Measurements from ENCODE around the gene ACAP2.
A peak's percentile ranks its signal among the peaks of the same experiment; 100 is the strongest.

Gene ACAP2

DNA sequence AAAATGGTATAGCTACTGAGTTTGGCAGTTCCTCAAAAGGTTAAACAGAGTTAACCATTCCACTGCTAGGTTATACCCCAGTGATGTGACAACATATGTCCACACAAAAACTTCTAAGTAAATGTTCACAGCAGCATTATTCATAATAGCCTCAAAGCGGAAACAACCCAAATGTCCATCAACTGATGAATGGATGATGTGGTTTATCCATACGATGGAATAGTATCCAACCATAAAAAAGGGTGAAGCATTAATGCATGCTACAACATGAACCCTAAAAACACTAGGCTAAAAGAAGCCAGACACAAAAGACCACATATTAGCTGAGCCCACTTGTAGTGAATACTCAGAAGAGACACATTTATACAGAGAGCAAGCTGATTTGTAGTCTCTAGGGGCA lies 180.9 kb downstream of the ACAP2 start:
- POLR2A ChIA-PET, result no interaction called here
- TF ChIP-seq CTCF (IDR thresholded peaks at IDR 0.05; ENCODE audit: control extremely low read depth, extremely low read depth, low read depth, missing control alignments), result no peak
- no peak for DNase-seq (ENCODE audit: extremely low spot score)

DNA sequence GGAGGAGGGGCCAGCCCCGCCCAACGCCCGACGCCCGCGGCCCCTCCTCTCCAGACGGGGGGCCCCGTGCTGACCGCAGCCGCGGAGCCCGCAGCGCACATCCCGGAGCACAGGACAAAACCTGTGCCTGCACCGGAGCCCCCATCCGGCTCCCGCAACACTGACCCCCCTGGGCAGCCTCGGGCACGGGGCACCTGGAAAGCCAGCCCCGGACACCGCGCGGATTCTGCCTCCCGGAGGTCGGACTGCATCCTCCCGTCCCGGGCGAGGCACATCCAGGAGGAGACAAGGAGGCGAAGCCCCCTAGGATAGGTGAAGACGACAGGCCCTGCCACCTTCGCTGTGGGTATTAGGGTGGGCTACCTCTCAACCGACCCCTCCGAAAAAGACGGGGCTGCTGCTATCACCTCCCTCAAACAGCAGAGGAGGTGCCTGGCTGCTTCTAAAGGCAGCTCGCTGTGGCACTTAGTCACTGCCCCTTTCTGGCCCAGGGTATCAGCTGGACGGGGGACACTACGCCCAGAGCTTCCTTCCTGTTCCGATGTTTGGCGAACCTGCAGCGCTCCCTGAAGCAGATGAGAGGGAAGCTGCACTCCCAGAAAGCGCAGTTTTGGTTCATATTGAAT lies 182.4 kb downstream of the ACAP2 start:
- no peak for DNase-seq (ENCODE audit: extremely low spot score)
- no peak for TF ChIP-seq CTCF (IDR thresholded peaks at IDR 0.05; ENCODE audit: control extremely low read depth, extremely low read depth, low read depth, missing control alignments)
- CTCF ChIA-PET, result interaction anchor here (0.7 to 3.9 kb wide), 15 partner anchors 10 to 593 kb away, joined by 3 to 72 read pairs (median 5); partner anchors contain the start of genes LSG1 and XXYLT1
- POLR2A ChIA-PET, result interaction anchor here (1.3 kb wide), 1 partner anchor 573 kb away, joined by 4 read pairs; no protein-coding TSS in a partner anchor

More for the DNA sequence above, 180.9 kb downstream of the ACAP2 start:
- CTCF ChIA-PET, result interaction anchor here (2.3 to 3.9 kb wide), 6 partner anchors 9 to 591 kb away, joined by 6 to 72 read pairs (median 22); partner anchors contain the start of genes LSG1 and XXYLT1

GRCh38 chr3:195259475-195260279 lies 183.1 kb downstream of the ACAP2 start:
- CTCF ChIA-PET, result interaction anchor here (0.8 to 4.4 kb wide), 8 partner anchors 10 to 577 kb away, joined by 3 to 72 read pairs (median 4); partner anchors contain the start of gene XXYLT1
- peak; percentile 97 for TF ChIP-seq CTCF (IDR thresholded peaks at IDR 0.05; ENCODE audit: control extremely low read depth, extremely low read depth, low read depth, missing control alignments)
- peak; percentile 95 for DNase-seq (ENCODE audit: extremely low spot score)
- POLR2A ChIA-PET, result interaction anchor here (1.3 kb wide), 1 partner anchor 572 kb away, joined by 4 read pairs; no protein-coding TSS in a partner anchor

GRCh38 chr3:195259154-195259474 lies 183.7 kb downstream of the ACAP2 start:
- CTCF ChIA-PET, result interaction anchor here (0.6 to 4.4 kb wide), 7 partner anchors 9 to 588 kb away, joined by 3 to 20 read pairs (median 4); partner anchors contain the start of gene XXYLT1
- POLR2A ChIA-PET, result interaction anchor here (0.5 kb wide), 1 partner anchor 625 kb away, joined by 7 read pairs; no protein-coding TSS in a partner anchor
- TF ChIP-seq CTCF (IDR thresholded peaks at IDR 0.05; ENCODE audit: control extremely low read depth, extremely low read depth, low read depth, missing control alignments), result no peak
- no peak for DNase-seq (ENCODE audit: extremely low spot score)

- POLR2A ChIA-PET, result interaction anchor here (0.5 kb wide), 1 partner anchor 625 kb away, joined by 7 read pairs; no protein-coding TSS in a partner anchor
Measured at GRCh38 chr3:195258449-195259153, 184.2 kb downstream of the ACAP2 start.

More at GRCh38 chr3:195258449-195259153, 184.2 kb downstream of the ACAP2 start:
- CTCF ChIA-PET, result interaction anchor here (0.6 to 4.4 kb wide), 8 partner anchors 9 to 588 kb away, joined by 3 to 24 read pairs (median 4); partner anchors contain the start of gene XXYLT1
- no peak for TF ChIP-seq CTCF (IDR thresholded peaks at IDR 0.05; ENCODE audit: control extremely low read depth, extremely low read depth, low read depth, missing control alignments)
- peak; percentile 6 for DNase-seq (ENCODE audit: extremely low spot score)
